NCI-H345 treated with DMSO at 0.1 percent for 48 hours (cell line): ENCODE results near the gene RFC5.

Experiments
- DNase-seq: peaks from one replicate; lab custom pipeline; 2025; ENCODE audit not compliant: unreplicated experiment; lab: John Stamatoyannopoulos, UW

The RFC5 gene

GRCh38 chr12:118050972-118051910, 34.7 kb downstream of the RFC5 start:
- DNase-seq = no peak

- DNase-seq = no peak
Observed at GRCh38 chr12:118052324-118053070, 36.0 kb downstream of the RFC5 start.

- no peak for DNase-seq
Observed at GRCh38 chr12:118053071-118053985, 36.8 kb downstream of the RFC5 start.

GRCh38 chr12:118055144-118055557, 38.6 kb downstream of the RFC5 start:
- peak; percentile 55 for DNase-seq

- DNase-seq = peak; percentile 40
Observed at GRCh38 chr12:118055865-118056773, 39.6 kb downstream of the RFC5 start.

GRCh38 chr12:118058227-118058626, 41.7 kb downstream of the RFC5 start:
- no peak for DNase-seq

- no peak for DNase-seq
Observed at GRCh38 chr12:118058881-118059280, 42.4 kb downstream of the RFC5 start.

- peak; percentile 15 for DNase-seq
Observed at GRCh38 chr12:118059341-118060191, 43.1 kb downstream of the RFC5 start.

- no peak for DNase-seq
Observed at GRCh38 chr12:118060301-118061010, 44.0 kb downstream of the RFC5 start.

- DNase-seq = peak; percentile 11
Observed at GRCh38 chr12:118061011-118061872, 44.7 kb downstream of the RFC5 start, which contains the start of gene WSB2. Gene WSB2 (minus strand): TSS chr12:118061179. CDS start chr12:118061048, 131 bp downstream.

- no peak for DNase-seq
Observed at GRCh38 chr12:118061873-118062843, 45.7 kb downstream of the RFC5 start.

- DNase-seq = no peak
Observed at GRCh38 chr12:118063576-118064391, 47.3 kb downstream of the RFC5 start.

- no peak for DNase-seq
Observed at GRCh38 chr12:118064608-118065007, 48.1 kb downstream of the RFC5 start.

- DNase-seq = no peak
Observed at GRCh38 chr12:118065380-118065779, 48.9 kb downstream of the RFC5 start.

GRCh38 chr12:118068445-118068844, 51.9 kb downstream of the RFC5 start:
- no peak for DNase-seq
